NCI-H2196 (cell line): ENCODE measurements around the gene LRP5.

Source experiments
- DNase-seq: peaks from one replicate; lab custom pipeline; 2025; ENCODE audit not compliant: unreplicated experiment; lab: John Stamatoyannopoulos, UW

LRP5 gene

DNA sequence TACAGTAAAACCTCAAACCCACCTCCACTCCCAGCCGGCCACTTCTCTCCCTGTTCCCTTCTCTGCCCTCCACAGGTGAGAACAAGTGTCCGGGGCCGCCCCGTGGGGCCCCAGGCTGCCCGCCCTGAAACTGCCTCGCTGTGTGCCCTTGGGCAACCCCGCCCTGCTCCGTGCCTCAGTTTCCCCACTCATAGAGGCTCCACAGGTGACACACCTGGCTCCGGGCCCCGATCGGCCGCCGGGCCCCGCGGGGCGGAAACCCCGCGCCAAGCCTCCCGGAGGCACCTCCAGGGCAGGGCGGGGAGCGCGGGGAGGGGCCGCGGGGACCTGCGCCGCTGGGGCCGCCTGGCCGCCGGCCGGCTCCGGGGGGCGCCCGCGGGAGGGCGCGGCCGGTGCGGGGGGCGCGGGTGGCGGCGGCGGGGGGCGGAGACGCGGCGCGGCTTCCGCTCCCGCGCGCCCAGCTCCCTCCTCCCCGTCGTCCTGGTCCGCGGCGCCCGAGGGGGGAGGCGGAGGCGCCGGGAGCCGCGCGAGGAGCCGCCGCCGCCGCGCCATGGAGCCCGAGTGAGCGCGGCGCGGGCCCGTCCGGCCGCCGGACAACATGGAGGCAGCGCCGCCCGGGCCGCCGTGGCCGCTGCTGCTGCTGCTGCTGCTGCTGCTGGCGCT lies at the start of gene LRP5:
TSS of gene LRP5 (plus strand) at position 475 of the 663 bp plus-strand sequence. CDS start at position 599, 124 bp downstream.
- DNase-seq = peak; percentile 47

- no peak for DNase-seq
These were observed 48.9 kb upstream of the LRP5 start for GRCh38 chr11:68263444-68264035.

GRCh38 chr11:68264244-68264643 lies 48.1 kb upstream of the LRP5 start:
- DNase-seq = no peak

DNA sequence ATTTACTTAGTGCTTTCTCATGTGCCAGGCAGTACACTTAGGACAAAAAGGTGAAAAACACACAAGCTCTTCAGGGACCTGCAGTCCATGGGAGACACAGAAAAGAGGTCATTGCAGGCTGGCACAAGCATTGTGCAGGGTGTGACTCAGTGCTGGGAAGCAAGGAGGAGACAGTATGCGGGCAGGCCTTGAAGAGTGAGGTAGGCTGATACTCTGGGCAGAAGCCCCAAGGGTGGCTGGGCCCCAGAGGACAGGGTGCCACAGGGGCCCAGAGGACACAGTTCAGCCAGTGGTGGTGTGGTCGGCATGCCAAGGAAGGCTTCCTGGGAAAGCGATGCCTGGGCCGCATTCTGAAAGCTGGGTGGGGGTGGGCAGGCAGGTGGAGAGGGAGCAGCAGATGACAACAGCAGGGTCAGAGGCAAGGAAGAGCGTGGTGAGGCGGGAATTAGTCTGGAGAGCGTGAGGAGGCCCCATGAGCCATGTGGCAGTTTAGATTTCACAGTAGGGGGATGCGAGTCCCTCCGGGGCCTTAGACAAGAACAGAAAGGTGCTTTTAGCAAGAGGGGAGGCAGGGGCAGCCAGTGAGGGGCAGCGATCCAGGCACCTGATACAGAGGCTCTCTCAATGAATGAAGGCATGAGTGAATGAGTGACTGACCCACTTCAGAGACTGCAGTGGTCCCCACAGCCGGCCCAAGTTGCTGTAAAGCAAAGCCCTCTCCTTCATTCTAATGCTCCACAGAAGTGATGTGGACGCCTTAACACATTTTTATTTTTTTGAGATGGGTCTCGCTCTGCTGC lies 47.5 kb upstream of the LRP5 start:
- DNase-seq = no peak

- no peak for DNase-seq
These were observed 46.1 kb upstream of the LRP5 start for GRCh38 chr11:68266121-68266891.

- no peak for DNase-seq
These were observed 45.2 kb upstream of the LRP5 start for GRCh38 chr11:68266936-68267880.

GRCh38 chr11:68267881-68268240 lies 44.5 kb upstream of the LRP5 start:
- no peak for DNase-seq

DNA sequence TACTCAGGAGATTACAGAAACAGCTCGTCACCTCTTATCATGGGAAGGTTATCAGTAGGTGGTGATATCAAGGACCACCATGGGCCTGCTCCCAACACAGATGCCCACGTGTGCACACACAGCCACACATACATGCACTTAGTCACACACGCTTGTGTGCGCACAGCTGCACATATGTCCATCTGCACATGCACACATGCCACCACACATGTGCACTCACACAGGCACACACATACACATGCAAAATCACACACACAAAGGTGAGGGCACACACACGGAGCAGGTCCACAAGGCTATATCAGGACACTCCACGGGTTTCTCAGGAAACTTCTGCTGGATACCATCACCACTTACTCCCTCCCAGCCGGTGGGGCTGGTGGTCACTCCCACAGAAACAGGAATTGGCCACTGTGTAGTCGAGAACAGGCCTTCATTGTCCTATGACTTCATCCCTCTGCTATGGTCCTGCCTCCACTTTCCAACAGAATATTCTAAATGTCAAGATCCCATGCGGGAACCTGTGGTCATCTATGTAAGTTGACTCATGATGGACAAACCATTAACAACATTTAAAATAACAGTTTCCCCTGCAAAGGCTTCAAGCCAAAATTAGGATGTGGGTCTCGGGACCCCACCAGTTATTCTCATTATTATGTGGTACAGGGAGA lies 42.8 kb upstream of the LRP5 start:
- no peak for DNase-seq

- DNase-seq = no peak
These were observed 42.0 kb upstream of the LRP5 start for GRCh38 chr11:68270196-68271022.

- DNase-seq = peak; percentile 24
These were observed 41.2 kb upstream of the LRP5 start for GRCh38 chr11:68271023-68271780.

GRCh38 chr11:68271781-68272608 lies 40.4 kb upstream of the LRP5 start, which contains the start of gene C11orf24:
Gene C11orf24 (minus strand): TSS chr11:68271973. CDS start chr11:68263767, 8,206 bp downstream.
- peak; percentile 95 for DNase-seq

GRCh38 chr11:68273026-68273738 lies 39.2 kb upstream of the LRP5 start:
- no peak for DNase-seq

GRCh38 chr11:68274306-68274705 lies 38.1 kb upstream of the LRP5 start:
- DNase-seq = no peak

- DNase-seq = no peak
These were observed 36.5 kb upstream of the LRP5 start for GRCh38 chr11:68275721-68276507.

DNA sequence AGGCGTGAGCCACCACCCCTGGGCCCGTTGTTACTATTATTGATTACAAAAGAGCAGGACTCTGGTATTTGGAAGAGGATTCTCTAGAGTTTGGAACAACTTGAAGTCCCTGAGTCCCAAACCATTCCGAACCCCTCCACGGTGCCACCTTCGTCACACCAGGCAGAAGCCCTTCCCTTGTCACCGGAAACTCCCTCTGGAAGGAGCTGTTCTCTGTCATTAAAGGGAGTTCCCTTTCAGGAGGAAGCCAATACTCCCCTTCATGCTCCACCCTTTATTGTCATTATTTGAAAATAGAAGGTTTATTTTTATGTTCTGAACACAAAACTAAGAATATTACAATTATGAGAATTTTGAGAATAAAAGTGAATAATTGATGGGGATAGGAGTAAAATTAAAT lies 35.5 kb upstream of the LRP5 start:
- no peak for DNase-seq

- no peak for DNase-seq
These were observed 32.7 kb upstream of the LRP5 start for GRCh38 chr11:68279676-68280075.
